Ammon's horn (tissue), 1 donor: ENCODE measurements around the gene SAMD7.

ENCODE experiments used
- DNase-seq: peaks from one replicate; pipeline ENCODE4 v3.0.0-alpha.2; 2016; ENCODE audit warnings: low spot score

Gene SAMD7

DNA sequence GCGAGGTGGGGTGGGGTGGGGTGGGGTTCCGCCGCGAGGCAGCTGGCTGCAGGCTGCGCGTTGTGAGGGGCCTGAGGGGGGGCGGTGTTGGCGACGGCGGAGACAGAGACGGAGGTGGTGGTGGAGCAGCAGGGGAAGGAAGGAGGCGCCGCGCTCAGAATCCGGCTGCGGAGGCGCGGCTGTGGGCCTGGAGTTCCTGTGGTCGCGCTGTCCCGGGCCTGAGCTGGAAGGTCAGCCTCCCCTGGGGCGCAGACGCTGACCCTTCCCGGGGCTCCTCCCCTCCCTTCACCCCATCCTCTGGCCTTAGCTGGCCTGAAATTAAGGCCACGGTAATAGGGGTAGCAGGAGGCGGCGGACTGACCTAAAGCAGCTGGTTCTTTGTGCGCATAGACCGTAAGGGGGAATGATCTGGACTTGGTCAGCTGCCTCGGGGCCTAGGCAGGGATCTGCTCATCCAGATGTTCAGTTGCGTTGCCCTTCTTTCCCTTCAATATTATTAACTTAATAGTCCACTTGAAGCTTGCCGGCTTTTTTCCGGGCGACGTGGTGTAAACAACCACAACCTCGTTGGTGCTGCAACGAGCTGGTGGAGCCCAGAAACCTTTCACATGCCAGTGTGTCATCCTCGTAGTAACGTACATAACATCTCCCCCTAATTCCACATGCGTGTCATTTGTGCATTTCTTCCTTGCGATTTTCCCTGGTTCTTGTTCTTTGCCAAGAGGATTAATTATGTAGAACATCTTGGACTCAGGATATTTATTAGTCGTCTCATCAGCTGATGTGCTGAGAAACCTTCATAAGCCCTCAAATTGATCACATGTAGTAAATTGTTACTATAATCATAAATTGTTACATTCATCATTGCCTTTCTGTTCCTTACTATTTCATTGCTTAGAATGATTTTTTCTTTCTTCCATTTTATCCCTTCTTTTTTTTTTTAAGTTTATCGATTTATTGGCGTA, 55.9 kb downstream of the SAMD7 start:
- peak; percentile 56 for DNase-seq

DNA sequence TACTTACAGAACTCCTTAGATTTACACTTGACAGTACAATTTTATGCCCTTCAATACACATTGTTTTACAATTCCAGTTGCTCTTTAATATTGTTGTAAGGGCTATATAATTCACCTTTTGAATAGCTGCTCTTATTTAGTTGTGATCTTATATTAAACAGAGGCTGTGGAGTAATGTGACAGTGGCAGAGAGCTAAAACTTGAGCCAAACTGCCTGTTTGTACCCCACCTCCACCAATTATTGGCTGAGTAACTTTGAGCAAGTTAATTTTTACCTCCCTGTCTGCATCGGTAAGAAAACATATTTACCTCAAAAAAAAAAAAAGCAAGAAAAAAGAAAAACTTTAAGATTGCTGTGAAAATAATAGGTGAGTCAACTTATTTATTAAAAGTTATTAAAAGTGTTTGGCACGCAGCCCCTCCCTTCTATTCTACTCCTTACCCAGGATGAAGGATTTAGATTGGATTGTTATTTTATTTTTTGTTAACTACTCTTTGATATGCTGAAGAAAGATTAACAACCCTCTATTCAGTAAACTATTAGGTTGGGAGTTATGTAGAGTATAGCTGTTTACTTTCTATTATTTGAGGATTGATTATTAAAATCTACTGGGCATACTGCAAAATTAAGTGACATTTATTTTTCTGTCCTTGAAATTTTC, 57.0 kb downstream of the SAMD7 start:
- DNase-seq = no peak

DNA sequence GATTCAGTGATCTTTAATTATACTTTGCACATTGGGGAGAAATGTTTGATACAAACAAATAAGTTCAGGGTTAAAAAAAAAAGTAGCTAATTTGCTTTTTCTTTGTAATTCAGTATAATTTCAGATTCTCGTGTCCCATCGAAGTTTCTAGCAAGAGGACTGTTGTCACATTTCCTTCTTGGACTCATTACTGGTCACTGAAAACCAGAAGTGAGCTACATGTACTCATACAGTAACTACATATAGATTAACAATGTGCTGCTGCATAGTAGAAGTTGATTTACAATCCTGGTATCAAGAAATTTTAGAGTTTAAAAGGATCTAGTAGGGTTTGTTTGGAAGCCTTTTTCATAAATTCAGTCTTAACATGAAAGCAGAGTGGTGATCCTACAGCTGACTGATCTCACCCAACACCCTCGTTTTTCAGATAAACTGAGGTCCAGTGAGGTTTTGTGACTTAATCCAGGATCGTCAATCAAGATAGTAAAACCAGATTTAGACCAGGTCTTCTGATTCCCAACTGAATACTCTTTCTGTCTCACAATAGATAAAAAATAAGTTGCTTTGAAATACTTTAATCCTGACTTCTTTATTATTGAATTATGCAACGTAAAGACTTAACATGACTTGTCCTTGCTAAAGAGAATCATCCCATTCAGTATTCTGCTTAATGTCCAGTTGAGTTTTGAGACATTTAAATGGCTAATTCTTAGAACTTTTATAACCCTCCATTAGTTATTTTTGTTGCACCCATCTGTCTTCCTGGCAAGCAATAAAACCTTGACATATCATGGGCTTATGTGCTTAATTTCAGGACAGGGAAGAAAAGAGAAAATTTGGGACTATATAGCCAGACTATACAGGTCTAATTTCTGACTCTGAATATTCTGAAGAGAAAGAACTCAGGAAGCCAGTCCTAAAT, 58.1 kb downstream of the SAMD7 start:
- no peak for DNase-seq

DNA sequence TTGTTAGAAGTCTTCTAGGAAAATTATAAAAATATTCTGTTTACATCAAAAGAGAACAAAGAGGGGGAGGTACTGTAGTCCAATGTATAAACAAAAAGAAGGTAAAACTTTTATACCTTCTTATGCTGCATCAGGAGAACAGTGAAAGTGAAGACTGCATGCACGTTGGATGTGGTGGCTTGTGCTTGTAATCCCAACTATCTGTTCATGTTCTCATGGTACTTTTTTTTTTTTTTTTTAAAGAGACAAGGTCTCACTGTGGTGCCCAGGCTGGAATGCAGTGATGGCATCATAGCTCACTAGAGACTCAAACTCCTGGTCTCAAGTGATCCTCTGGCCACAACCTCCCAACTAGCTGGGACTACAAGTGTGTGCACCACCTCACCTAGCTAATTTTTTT, 59.5 kb downstream of the SAMD7 start:
- no peak for DNase-seq

DNA sequence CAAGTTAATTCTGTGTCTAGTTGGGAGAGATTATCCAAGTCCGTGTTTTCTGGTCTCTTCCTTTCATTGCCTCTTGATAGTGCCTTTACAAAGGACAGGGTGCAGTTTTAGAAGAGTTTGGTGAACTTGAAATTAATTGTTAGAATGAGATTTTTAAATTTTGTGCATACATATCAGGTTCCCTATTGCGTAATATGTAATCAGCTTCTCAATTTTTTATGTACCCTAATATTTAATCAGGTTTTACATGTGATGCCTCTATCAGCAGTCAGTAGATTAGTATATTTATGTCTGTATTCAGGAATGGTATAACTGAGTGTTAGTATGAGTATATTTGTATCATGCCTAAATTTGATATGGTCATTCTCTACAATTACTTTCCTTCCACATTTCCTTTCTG, 60.1 kb downstream of the SAMD7 start:
- no peak for DNase-seq

DNA sequence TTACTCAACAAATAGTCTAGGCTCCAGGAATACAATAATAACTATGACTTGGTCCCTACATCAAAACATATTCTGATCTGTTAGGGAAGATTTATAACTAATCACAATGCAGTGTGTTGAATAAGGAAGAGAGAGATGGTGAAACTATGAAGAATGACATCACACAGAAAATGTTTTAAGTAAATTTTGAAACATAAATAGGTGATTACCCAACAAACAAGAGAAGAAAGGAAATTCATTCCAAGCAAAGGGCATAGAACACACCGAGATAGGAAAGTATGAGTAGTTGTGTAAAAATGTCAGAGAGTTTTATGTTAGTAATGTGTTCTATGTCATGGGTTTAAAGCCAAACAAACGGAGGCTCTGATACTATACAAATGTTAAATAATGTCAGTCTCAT, 68.7 kb downstream of the SAMD7 start:
- no peak for DNase-seq

DNA sequence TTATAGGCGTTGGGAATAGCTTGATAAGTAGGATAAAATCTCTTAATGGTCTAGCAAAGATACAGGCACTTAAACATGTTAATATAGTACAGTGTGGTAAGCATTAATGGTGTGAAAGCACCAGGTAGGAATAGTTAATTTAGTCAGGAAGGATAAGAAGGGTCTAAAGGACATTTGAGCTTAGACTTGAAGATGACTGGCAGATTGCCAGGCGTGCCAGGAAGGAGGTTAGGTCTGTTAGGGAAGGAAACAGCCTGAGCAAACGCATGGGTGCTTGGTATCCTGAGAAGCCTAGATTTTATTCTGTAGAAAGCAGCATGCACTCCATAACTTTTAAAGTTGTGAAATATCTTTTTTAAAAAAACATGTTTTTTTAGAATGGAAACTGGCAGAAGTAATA, 72.9 kb downstream of the SAMD7 start:
- no peak for DNase-seq
